ENCODE measurements around the gene PHF21A.

GRCh38 chr11:45907911-45908370 lies 213.3 kb downstream of the PHF21A start:
- TF ChIP-seq POLR2AphosphoS5 (IDR thresholded peaks at IDR 0.05; ENCODE audit: insufficient read depth, low read depth, low read length) (no peak), EZH2 (IDR thresholded peaks at IDR 0.05; ENCODE audit: borderline replicate concordance, low read depth, low read length, severe bottlenecking) (no peak), CTCF (IDR thresholded peaks at IDR 0.05; ENCODE audit: extremely low read depth in 1 of 2, insufficient read depth in 1 of 2, low read depth in 1 of 2, low read length in 2 of 2) (no peak), POLR2A (IDR thresholded peaks at IDR 0.05; ENCODE audit: low read depth, low read length) (no peak)

All from endothelial cell of umbilical vein (primary cell).